GM19023 (cell line): ENCODE data around the gene ANXA5.
"Not testable (repeated sequence)": the region's sequence is repeated elsewhere in the genome, so short reads cannot be mapped to it uniquely, and the experiment has no call there.

Experiments
- ATAC-seq: cut with Tn5 transposase; IDR thresholded peaks from one replicate; pipeline ENCODE4 v1.9.1; 2021; ENCODE audit warnings: mild to moderate bottlenecking, moderate library complexity; ENCODE audit not compliant: unreplicated experiment

ANXA5 gene

DNA sequence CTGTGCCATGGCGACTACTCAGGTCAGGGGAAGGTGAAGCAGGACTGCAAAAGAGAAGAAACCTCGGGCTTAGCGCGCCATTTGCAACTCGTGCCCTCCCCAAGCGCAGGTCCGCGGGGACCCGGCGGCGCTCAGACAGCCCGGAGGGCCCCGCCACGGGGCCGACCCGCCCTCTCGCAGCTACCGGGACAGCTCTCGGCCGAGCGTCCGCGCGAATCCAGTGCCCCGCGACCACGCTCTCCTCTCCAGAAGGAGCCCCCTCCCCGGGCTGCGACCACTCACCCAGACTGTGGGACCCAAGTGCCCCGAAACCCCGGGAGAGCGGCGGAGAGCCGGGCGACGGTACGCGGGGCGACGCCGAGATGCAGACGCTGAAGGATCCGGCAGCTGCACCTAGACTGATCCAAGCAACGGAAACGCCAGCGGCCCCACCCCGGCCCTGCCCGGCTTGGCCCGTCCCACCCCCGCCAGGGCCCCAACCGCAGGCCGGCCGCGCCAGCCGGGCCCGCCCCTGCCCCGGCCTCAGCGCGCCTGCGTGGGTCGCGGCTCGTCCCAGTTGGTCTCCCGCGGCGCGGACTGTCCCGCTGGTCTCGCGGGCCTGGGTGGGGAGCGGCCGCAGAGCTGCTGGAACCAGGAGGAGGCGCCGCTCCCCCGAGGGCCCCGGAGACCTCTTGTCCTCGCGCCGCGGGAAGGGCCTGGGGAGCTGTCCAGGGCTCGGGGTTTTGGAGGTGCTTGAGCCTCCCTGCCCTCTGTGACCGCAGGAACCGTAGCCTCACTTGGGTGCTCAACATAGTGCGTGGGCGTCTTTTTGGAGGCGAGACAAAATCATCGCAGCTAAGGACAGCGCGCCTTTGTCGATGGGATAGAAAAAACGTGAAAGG lies at the start of gene ANXA5:
ANXA5 (minus strand) TSS at position 400 of the 881 bp plus-strand sequence; CDS start at position 9, 391 bp downstream.
- peak; percentile 92 for ATAC-seq

DNA sequence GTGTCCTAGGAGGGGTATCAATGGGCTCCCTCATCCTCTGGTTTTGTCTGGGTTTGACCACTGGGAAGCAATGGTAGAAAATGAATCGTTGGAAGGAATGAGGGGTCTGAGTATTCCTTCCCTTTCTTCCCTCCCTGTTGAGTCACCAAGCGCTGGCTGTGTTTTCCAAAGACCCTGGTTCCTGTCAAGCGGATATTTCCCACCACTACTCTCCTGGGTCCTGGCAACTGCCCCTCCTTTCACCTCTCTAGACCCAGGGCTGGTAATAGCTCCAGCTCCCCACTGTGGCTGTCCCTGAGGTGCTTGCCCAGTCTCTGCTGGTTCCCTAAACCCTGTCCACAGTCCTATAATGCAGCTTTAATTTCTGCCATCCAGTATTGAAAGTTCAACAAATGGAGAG lies 46.0 kb upstream of the ANXA5 start:
- ATAC-seq = no peak

DNA sequence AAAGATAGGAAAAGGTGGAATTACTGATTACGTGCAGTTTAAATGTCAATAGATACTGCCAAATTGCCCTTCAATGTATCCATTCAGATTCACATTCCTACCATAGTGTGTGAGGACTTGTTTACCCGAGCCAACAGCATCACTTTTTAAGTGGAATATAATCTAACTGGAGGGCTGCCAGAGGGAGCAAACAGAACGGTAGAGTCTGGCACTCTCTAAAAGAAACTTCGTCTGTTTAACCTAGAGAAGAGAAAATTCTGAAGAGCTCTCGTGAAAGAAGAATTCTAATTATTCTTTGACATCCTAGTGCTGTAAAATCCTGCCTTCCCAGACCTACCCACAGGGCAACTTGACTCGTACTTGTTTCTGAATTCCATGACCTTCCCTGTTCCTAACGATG lies 45.0 kb upstream of the ANXA5 start:
- no peak for ATAC-seq

DNA sequence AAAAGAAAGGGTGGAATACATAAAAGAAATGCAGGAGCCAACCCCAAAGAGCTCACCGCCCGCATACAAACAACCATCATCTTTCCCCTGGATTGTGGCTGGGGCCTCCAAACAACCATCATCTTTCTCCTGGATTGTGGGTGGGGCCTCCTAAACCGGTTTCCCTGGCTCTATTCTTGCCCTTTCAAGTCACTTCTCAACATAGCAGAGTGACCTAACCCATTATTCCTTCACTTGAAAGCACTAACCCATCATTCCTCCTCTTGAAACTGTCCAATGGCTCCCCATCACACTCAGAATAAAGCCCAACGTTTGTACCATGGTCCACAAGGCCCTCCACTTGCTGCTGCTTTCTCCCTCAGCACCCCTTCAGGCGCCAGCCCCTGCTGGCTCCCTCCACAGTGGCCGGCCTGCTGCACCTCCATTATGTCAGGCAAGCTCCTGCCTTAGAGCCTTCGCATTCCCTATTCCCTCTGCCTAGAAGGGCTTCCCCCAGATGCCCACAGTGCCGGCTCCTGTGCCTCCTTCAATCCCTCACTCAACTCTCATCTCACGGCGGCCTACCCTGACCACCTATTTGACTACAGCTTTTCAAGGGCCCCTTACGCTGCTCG lies 44.1 kb upstream of the ANXA5 start:
- no peak for ATAC-seq

DNA sequence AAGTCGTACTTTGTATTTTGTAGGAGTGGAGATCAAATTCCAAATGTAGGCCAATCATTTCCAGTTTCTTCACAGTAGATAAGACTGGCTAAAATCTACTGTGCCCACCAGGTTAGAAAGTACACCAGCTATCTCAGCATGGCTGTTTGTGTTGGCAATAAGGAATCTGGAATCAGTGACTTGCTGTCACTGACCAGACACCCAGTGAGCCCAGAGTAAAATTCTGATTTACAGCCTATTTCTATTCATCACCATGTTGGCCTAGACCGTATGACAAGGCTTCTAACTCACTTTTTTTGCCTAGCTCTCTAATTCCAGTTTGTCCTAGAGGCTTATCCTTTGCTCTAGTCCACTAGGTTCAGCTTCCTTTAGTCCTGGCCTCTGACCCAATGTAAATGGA lies 42.8 kb upstream of the ANXA5 start:
- ATAC-seq = no peak

DNA sequence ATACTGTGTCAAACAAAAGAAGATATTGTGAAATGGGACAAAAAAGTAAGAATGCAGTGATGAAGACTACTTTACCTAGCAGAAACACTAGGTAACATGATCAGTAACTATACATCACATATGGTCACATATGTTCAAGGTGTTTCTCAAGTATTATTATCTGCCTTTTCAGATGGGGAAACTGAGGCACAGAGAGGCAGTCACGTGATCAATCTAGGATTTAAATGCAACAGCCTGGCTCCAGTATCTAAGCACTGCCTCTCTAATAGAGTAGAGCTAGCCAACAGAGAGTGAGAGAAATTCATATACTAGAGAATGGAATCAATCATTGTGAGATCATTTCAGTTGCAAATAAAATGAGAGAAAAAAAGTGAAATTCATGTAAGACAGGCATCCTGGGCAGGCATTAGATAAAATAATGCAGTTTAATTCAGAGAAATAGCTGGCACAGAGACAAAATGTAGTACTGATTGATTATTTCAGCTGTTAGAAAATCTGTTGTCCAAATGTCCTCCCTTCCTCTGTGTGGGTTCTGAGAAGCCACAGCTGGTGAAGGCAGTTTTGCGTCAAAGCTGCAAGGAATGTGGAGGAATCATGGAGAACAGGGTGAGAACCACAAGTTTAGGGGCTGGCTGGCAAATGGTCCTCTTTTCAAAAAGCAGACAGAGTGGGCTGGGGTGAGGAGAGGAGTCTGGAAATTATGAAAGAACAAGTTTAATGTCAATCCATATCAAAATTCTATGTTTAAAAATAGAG lies 42.2 kb upstream of the ANXA5 start:
- no peak for ATAC-seq

DNA sequence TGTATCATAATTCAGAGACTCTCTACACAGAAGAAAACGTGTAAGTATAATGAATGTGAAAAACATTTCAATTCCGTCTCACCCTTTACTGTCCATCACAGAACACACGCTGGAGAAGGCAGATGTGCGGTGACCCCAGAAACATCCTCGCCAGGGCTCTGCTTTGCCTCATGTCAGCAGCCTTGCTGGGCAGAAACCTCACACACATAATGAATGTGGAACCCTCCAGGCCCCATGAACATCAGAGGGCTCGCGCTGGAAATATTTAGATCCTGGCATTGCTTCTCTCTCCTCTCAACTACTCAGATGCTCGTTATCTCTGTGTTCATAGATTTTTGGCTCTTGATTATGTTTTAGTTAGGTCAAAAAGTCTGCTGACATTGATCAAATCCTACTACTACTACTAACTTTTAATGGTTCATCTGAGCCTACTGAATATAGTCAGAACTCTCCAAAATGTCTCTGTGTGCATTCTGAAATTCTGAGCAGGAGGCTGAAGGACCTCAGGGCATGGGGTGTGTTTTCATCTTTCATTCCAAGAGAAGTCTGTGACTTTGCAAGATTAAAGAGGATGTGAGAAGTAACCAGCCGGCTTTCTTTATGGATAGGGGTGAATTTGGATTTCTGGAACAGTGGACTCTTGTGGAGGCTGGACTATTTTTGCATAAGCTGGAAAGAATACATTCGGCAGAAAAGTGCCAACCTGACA lies 41.2 kb upstream of the ANXA5 start:
- no peak for ATAC-seq

DNA sequence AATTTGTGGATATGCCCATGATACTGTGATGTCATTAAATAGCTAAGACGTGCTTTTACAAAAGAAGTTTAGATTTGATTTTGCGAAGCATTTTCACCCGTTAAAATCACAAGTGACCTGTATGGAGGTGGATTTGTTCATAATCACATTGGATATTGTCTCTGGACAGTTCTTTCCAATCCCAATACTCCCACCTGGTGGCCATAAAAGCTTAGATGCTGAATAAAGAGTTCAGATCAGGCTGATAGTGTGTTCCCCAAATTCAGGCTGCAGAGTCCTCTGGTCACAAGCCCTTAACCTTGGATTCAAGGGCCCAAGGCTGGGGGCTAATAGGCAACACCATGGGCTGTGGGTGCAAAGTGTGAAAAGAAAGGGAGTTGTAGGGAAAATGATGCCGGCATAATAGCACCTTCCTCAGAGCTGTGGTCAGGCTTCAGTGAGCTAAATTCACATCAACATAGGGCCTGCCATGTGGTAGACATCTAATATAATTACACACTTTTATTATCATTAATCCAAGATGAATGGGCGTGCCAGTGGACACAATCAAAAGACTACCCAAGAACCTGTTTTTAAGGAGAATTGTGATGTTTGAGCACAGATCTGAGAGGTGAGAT lies 40.1 kb upstream of the ANXA5 start:
- peak; percentile 50 for ATAC-seq

DNA sequence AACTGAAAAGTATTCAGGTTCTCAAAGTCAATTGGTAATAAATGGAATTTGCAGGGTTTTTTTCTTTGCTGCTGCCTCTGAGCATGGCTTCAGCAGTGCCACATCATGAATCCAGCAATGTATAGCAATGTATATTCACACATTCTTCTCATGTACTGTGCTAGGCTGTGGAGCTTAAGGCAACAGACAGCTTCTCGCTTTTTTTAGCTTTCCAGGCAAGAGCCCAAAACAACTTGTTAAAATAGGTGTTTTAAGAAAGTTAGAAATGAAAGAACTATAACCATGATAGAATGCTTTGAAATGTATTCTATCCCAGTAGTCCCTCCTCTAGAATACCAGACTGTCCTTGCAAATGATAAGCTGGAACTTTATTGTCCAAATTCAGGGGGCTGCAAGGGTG lies 37.8 kb upstream of the ANXA5 start:
- no peak for ATAC-seq

DNA sequence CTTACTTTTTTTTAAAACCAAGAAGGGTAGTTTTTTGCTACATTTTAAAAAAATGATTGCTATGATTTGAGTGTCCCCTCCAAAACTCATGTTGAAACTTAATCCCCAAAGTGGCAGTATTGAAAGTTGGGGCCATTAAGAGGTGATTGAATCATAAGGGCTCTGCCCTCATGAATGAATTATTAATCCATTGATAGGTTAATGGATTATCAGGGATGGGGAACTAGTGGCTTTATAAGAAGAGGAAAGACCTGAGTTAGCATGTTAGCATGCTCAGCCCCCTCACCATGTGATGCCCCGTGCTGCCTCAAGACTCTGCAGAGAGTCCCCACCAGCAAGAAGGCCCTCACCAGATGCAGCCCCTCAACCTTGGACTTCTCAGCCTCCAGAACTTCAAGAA lies 37.2 kb upstream of the ANXA5 start:
- no peak for ATAC-seq

DNA sequence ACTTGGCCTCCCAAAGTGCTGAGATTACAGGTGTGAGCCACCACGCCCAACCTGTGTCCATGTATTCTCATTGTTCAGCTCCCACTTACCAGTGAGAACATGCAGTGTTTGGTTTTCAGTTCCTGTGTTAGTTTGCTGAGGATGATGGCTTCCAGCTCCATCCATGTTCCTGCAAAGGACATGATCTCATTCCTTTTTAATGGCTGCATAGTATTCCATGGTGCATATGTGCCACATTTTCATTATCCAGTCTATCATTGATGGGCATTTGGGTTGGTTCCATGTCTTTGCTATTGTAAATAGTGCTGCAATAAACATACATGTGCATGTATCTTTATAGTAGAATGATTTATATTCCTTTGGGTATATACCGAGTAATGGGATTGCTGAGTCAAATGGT lies 33.0 kb upstream of the ANXA5 start:
- not testable (repeated sequence) for ATAC-seq

DNA sequence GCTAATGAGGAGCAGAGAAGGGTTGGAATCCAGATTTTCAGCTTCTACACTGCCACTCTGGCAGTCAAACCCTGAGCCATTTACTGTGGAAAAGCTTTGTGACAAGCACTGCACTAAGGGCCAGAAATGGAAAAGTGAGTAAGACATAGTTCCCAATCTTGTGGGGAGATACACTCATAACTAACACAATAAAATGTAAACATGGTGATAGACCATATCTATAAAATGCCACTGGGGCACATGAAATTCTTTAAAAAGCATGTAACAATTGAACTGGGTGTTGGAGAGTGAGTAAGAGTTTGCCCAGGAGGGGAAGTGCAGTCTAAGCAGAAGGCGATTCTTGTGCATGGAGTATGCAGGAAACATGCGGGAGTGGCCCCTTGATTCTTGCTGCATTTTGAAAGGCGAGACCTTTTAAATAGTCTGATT lies 32.0 kb upstream of the ANXA5 start:
- ATAC-seq = no peak

DNA sequence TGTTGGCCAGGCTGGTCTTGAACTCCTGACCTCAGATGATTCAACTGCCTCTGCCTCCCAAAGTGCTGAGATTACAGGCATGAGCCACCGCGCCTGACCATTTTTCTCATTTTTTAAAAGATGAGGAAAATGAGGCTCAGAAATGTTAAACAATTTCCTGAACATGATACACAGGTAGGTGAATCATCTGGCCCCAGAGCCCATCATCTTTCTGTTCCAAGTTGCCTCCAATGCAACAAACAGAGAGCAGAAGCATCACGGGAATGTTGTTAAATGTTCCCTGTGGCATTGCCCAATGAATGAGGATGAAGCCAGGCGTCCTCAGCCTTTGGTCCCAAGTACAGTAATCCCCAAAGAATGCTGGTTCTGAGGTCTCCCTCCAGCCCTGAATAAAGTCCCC lies 31.3 kb upstream of the ANXA5 start:
- no peak for ATAC-seq

DNA sequence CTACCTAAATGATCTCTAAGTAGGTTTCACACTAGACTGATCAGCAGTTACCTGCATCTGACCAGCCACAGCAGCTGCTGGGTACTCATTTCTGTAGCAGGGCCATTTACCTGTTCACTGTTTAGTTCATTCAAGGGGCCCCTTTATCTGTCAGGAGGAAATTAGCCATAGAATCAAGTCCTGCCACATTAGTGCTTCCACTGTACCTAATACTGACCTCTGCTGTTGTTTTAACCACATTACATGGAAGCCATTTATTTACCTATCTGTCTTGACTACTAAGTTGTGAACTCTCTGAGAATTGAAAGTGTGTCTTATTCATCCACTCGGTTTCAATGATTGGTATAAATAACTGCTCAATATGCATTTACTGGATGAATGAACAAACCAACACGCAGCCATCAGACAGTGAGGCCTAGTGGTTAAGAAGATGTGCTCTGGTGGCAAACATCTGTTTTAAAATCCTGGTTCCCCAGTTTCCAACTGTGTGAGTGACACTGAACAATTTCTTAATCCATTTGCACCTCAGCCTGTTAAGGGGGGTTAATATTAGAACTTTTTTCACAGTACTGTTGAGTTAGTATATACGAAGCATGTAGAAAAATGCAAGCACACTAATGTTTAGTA lies 30.0 kb upstream of the ANXA5 start:
- peak; percentile 94 for ATAC-seq

DNA sequence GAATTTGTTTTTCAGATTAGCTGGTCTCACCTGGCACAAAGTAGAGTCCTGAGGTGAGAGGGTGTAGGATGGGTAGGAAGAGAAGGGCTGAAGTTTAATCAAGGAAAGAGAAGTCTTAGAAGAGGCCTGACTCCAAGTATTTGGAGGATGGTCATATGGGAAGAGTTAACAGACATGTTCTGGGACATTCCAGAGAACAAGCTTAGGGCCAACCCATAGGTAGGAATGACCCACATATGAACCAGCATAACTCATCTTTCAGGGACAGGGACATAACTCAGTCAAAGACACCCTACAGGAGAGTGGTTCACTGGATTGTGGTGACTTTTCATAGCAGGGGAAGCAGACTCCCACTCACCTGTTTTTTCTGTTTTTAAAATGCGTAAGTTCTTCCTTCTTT lies 27.9 kb upstream of the ANXA5 start:
- no peak for ATAC-seq

DNA sequence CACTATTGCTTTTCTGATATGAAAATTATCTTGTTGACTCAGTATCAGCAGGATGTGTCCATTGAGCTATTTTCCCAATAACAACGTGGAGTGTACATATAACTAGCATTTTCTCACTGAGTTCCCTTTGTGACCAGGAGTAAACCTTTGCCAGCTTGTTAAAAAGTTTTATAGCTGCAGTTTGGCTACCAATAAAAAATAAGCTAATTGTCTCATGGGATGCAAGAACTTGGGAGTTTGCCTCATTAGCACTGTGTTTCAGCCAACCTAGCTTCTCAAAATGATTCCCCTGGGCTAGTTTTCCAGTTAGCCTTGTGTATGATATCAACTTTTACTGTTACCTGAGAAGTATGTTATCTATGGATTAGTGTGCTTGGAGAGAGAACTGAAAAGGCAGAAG lies 24.9 kb upstream of the ANXA5 start:
- ATAC-seq = no peak

DNA sequence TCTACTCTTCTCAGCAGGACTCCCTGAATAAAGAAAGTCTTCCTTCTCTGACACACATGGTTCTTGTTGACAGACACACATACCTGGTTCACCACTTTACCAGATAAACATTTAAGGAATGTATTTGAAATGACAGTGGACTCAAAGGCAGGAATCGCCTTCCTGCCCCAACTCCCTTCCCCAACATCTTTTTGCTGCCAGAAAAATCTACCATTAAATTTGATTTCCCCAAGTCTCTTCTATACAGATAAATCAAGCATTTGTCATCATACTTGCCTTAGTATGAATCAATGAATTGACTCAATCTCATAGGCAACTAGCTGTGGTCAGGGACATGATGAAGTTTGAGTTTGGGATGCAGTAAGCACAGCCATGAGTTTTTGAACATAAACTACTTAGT lies 23.3 kb upstream of the ANXA5 start:
- no peak for ATAC-seq

DNA sequence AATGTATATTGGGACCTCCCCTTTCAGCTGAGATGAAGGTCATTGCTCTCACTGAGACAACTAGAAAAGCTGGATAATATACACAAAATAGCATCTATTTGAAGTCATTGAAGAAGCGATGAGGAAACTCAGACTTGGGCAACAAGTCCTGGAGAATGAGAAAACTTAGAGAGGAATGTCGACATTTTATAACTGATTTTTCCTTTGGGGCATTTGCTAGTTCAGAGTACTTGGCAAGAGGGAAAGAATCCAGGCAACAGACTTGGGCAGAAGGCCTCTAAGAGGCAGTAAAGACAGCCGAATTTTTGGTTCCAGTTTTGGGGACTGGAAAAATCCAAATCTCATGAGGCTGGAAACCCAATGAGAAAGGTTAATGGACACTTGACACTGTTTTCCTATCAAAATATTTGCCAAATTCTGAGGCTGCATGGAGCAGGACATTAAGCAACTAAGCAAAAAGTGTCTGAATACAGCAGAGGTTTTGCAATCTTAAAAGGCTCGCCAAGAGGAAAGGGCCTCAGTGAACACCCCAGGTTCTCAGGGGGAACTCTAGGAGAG lies 21.0 kb upstream of the ANXA5 start:
- ATAC-seq = no peak

DNA sequence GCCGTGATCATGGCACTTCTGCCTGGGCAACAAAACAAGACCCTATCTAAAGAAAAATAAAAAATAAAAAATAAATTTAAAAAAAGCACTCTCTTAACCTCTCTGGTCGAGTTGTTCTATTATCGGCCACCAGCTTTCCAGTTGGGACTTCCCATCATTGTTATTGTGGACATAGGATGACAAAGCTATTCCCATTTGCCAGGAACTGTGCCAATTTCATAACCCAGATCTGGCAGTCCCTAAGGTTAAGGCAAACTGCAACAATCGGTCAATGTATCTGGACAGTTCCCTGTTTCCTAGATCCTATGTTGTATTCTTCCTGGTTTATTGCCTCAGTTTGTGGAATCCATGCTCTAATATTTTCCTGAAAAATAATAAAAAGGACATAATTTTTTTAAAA lies 17.8 kb upstream of the ANXA5 start:
- ATAC-seq = no peak

DNA sequence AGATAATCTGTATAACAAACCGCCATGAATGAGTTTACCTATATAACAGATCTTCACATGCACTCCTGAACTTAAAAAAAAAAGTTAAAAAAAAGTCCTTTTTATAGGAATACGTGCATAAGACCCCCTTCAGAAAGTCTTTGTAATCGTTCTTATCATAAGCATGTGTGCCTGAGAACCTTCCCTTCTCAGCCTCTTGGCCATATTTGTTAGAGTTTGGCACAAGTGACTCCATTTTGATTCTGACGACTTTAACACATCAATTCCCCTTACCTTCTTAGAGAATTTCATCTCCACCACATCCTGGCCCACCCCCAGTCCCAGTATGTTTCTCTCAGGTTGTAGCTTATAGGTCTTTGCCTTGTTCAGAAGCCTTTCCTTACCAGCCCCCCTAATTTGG lies 16.0 kb upstream of the ANXA5 start:
- ATAC-seq = no peak
